ENCODE measurements around the gene SIN3A.
A peak's percentile ranks its signal among the peaks of the same experiment; 100 is the strongest.
"Not testable (repeated sequence)": the region's sequence is repeated elsewhere in the genome, so short reads cannot be mapped to it uniquely, and the experiment has no call there.

SIN3A gene

GRCh38 chr15:75335313-75335704 lies 116.2 kb downstream of the SIN3A start:
- no peaks in the 10 kb centered on the region for H3K9me3 ChIP-seq (ENCODE audit: control insufficient read depth, low read length)
- peak overlapping the region; percentile 83 for H3K9ac ChIP-seq (ENCODE audit: low read length)
- H3K4me1 ChIP-seq (ENCODE audit: control insufficient read depth, insufficient read depth, low read length): peaks cover 8% of the 10 kb centered on the region
- H3K27me3 ChIP-seq (ENCODE audit: control insufficient read depth, insufficient read depth, low read length): no peaks in the 10 kb centered on the region
- peak overlapping the region; percentile 53 for H3K4me3 ChIP-seq (ENCODE audit: low read length)
- no peaks in the 10 kb centered on the region for H3K36me3 ChIP-seq (ENCODE audit: control insufficient read depth, insufficient read depth, low read length)

- not testable (repeated sequence) for H3K4me1 ChIP-seq (ENCODE audit: control insufficient read depth, insufficient read depth, low read length); H3K9ac ChIP-seq (ENCODE audit: low read length); H3K9me3 ChIP-seq (ENCODE audit: control insufficient read depth, low read length); H3K4me3 ChIP-seq (ENCODE audit: low read length); H3K36me3 ChIP-seq (ENCODE audit: control insufficient read depth, insufficient read depth, low read length); H3K27me3 ChIP-seq (ENCODE audit: control insufficient read depth, insufficient read depth, low read length)
Observed at GRCh38 chr15:75333654-75334419, 117.7 kb downstream of the SIN3A start.

GRCh38 chr15:75332093-75332492 lies 119.4 kb downstream of the SIN3A start:
- H3K4me3 ChIP-seq (ENCODE audit: low read length); H3K36me3 ChIP-seq (ENCODE audit: control insufficient read depth, insufficient read depth, low read length); H3K27me3 ChIP-seq (ENCODE audit: control insufficient read depth, insufficient read depth, low read length); H3K4me1 ChIP-seq (ENCODE audit: control insufficient read depth, insufficient read depth, low read length); H3K9me3 ChIP-seq (ENCODE audit: control insufficient read depth, low read length); H3K9ac ChIP-seq (ENCODE audit: low read length): not testable (repeated sequence)

GRCh38 chr15:75329571-75329970 lies 121.9 kb downstream of the SIN3A start:
- H3K9me3 ChIP-seq (ENCODE audit: control insufficient read depth, low read length): no peaks in the 10 kb centered on the region
- no peaks in the 10 kb centered on the region for H3K4me1 ChIP-seq (ENCODE audit: control insufficient read depth, insufficient read depth, low read length)
- H3K4me3 ChIP-seq (ENCODE audit: low read length): no peak overlapping the region
- H3K9ac ChIP-seq (ENCODE audit: low read length): no peak overlapping the region
- no peaks in the 10 kb centered on the region for H3K27me3 ChIP-seq (ENCODE audit: control insufficient read depth, insufficient read depth, low read length)
- no peaks in the 10 kb centered on the region for H3K36me3 ChIP-seq (ENCODE audit: control insufficient read depth, insufficient read depth, low read length)

- no peaks in the 10 kb centered on the region for H3K4me1 ChIP-seq (ENCODE audit: control insufficient read depth, insufficient read depth, low read length)
- no peaks in the 10 kb centered on the region for H3K36me3 ChIP-seq (ENCODE audit: control insufficient read depth, insufficient read depth, low read length)
- H3K9me3 ChIP-seq (ENCODE audit: control insufficient read depth, low read length): no peaks in the 10 kb centered on the region
- H3K4me3 ChIP-seq (ENCODE audit: low read length): no peak overlapping the region
- no peak overlapping the region for H3K9ac ChIP-seq (ENCODE audit: low read length)
- H3K27me3 ChIP-seq (ENCODE audit: control insufficient read depth, insufficient read depth, low read length): no peaks in the 10 kb centered on the region
Observed at GRCh38 chr15:75328493-75329314, 122.8 kb downstream of the SIN3A start.

- no peaks in the 10 kb centered on the region for H3K27me3 ChIP-seq (ENCODE audit: control insufficient read depth, insufficient read depth, low read length)
- no peak overlapping the region for H3K4me3 ChIP-seq (ENCODE audit: low read length)
- H3K36me3 ChIP-seq (ENCODE audit: control insufficient read depth, insufficient read depth, low read length): no peaks in the 10 kb centered on the region
- no peak overlapping the region for H3K9ac ChIP-seq (ENCODE audit: low read length)
- no peaks in the 10 kb centered on the region for H3K4me1 ChIP-seq (ENCODE audit: control insufficient read depth, insufficient read depth, low read length)
- H3K9me3 ChIP-seq (ENCODE audit: control insufficient read depth, low read length): no peaks in the 10 kb centered on the region
Observed at GRCh38 chr15:75327491-75327890, 124.0 kb downstream of the SIN3A start.

- Histone ChIP-seq H3K9ac (ENCODE audit: low read length) (no peak overlapping the region), H3K4me3 (ENCODE audit: low read length) (no peak overlapping the region), H3K9me3 (ENCODE audit: control insufficient read depth, low read length) (no peaks in the 10 kb centered on the region), H3K27me3 (ENCODE audit: control insufficient read depth, insufficient read depth, low read length) (no peaks in the 10 kb centered on the region), H3K4me1 (ENCODE audit: control insufficient read depth, insufficient read depth, low read length) (no peaks in the 10 kb centered on the region), H3K36me3 (ENCODE audit: control insufficient read depth, insufficient read depth, low read length) (no peaks in the 10 kb centered on the region)
Observed at GRCh38 chr15:75327005-75327404, 124.5 kb downstream of the SIN3A start.

GRCh38 chr15:75325922-75326321 lies 125.6 kb downstream of the SIN3A start:
- H3K4me1 ChIP-seq (ENCODE audit: control insufficient read depth, insufficient read depth, low read length): no peaks in the 10 kb centered on the region
- no peaks in the 10 kb centered on the region for H3K9me3 ChIP-seq (ENCODE audit: control insufficient read depth, low read length)
- H3K27me3 ChIP-seq (ENCODE audit: control insufficient read depth, insufficient read depth, low read length): no peaks in the 10 kb centered on the region
- no peak overlapping the region for H3K9ac ChIP-seq (ENCODE audit: low read length)
- H3K36me3 ChIP-seq (ENCODE audit: control insufficient read depth, insufficient read depth, low read length): no peaks in the 10 kb centered on the region
- H3K4me3 ChIP-seq (ENCODE audit: low read length): no peak overlapping the region

GRCh38 chr15:75321711-75322110 lies 129.8 kb downstream of the SIN3A start:
- Histone ChIP-seq H3K4me3 (ENCODE audit: low read length) (no peak overlapping the region), H3K36me3 (ENCODE audit: control insufficient read depth, insufficient read depth, low read length) (no peaks in the 10 kb centered on the region), H3K4me1 (ENCODE audit: control insufficient read depth, insufficient read depth, low read length) (no peaks in the 10 kb centered on the region), H3K27me3 (ENCODE audit: control insufficient read depth, insufficient read depth, low read length) (no peaks in the 10 kb centered on the region), H3K9ac (ENCODE audit: low read length) (no peak overlapping the region), H3K9me3 (ENCODE audit: control insufficient read depth, low read length) (no peaks in the 10 kb centered on the region)
